HepG2 (cell line): ENCODE data around the gene GART.

ENCODE experiments used
- ATF6 ChIP-seq: sonication (generic); formaldehyde crosslinking; conservative IDR thresholded peaks from 2 replicates; pipeline ENCODE4 v1.4.0; 2020; ENCODE audit warnings: missing genetic modification reagents
- CTCF ChIP-seq: sonication (generic); formaldehyde crosslinking; IDR thresholded peaks from 2 replicates; pipeline ENCODE4 v1.5.0; 2020; ENCODE audit warnings: mild to moderate bottlenecking, missing genetic modification reagents, moderate library complexity
- ELF1 ChIP-seq: sonication (generic); formaldehyde crosslinking; IDR thresholded peaks from 2 replicates; pipeline ENCODE4 v1.4.0; 2020; ENCODE audit warnings: missing genetic modification reagents
- MXD4 ChIP-seq: IDR thresholded peaks from 2 replicates; pipeline ENCODE4 v1.6.1; 2016; ENCODE audit warnings: mild to moderate bottlenecking, missing biosample characterization, missing genetic modification reagents
- MXI1 ChIP-seq: IDR thresholded peaks from 3 replicates; pipeline ENCODE4 v1.6.1; 2012; ENCODE audit warnings: low read depth, low read length, inconsistent platforms, borderline replicate concordance
- SP1 ChIP-seq, 2 experiments: fragments of 450-650 bp in 1 of 2; sonication (generic) in 1 of 2; formaldehyde crosslinking in 1 of 2; IDR thresholded peaks; 2 replicates each; pipeline versions ENCODE4 v1.4.0 to v1.6.1; 2016 to 2020; ENCODE audit warnings: missing genetic modification reagents in 1 of 2
- U2AF2 ChIP-seq: fragments of 200-400 bp; formaldehyde crosslinking; IDR thresholded peaks from 2 replicates; pipeline ENCODE4 v1.6.1; 2017; ENCODE audit warnings: low read depth, mild to moderate bottlenecking, low read length
- ZNF484 ChIP-seq: sonication (generic); formaldehyde crosslinking; IDR thresholded peaks from 2 replicates; pipeline ENCODE4 v1.5.1; 2020; ENCODE audit warnings: mild to moderate bottlenecking, low read depth, missing genetic modification reagents, borderline replicate concordance
- ZNF720 ChIP-seq: sonication (generic); formaldehyde crosslinking; IDR thresholded peaks from 2 replicates; pipeline ENCODE4 v1.4.0; 2020; ENCODE audit warnings: missing genetic modification reagents

- TF ChIP-seq MXD4 (CRISPR knock-in tag): no peak
- no peak for TF ChIP-seq ELF1
- no peak for TF ChIP-seq CTCF
- no peak for TF ChIP-seq ATF6 (CRISPR knock-in tag)
- no peak for TF ChIP-seq ZNF720
- TF ChIP-seq SP1 (IDR thresholded peaks at IDR 0.05): no peak
- TF ChIP-seq SP1 (CRISPR knock-in tag; IDR thresholded peaks at IDR 0.05): no peak
- no peak for TF ChIP-seq U2AF2
- no peak for TF ChIP-seq ZNF484 (CRISPR knock-in tag)
- no peak for TF ChIP-seq MXI1
Observed at GRCh38 chr21:33458861-33459260, 83.1 kb downstream of the GART start.
